C1 segment of cervical spinal cord (tissue), 14 donors: ENCODE data around the gene UNC93B1.
"Not testable (repeated sequence)": the region's sequence is repeated elsewhere in the genome, so short reads cannot be mapped to it uniquely, and the experiment has no call there.

Experiments
- DNase-seq, 14 donors: peaks; one replicate each; lab custom pipeline; 2025; lab: John Stamatoyannopoulos, UW

UNC93B1 gene

GRCh38 chr11:67943406-67943805, 60.5 kb downstream of the UNC93B1 start:
- not testable (repeated sequence) for DNase-seq
